K562 (cell line): ENCODE data around the gene FOSL1. TPM values are rescaled to one million over a fixed set of nuclear protein-coding genes. Genes with fewer than 3 reads are reported as not detected.

Source experiments
- KAT7 ChIP-seq: sonication (generic); formaldehyde crosslinking; IDR thresholded peaks from 2 replicates; pipeline ENCODE4 v1.8.0; 2022; ENCODE audit warnings: missing genetic modification reagents, mild to moderate bottlenecking, borderline replicate concordance
- MBD2 ChIP-seq: sonication (generic); IDR thresholded peaks from 2 replicates; pipeline ENCODE4 v1.6.1; 2016; ENCODE audit warnings: low read depth, borderline replicate concordance
- PPARD ChIP-seq: fragments of 250-450 bp; sonication (Bioruptor Pico); IDR thresholded peaks from 2 replicates; pipeline ENCODE4 v1.8.0; 2022; ENCODE audit warnings: inconsistent platforms, mild to moderate bottlenecking, moderate library complexity
- SMC3 ChIP-seq: conservative IDR thresholded peaks from 2 replicates; pipeline ENCODE4 v1.6.1; 2011; ENCODE audit warnings: low read depth, low read length, improper control_type of control experiment; ENCODE audit not compliant: insufficient read depth
- TBL1XR1 ChIP-seq, 2 experiments: IDR thresholded peaks; 2 replicates each; pipeline ENCODE4 v1.6.1; 2012; ENCODE audit warnings: improper control_type of control experiment in 2 of 2, low read length in 2 of 2, mild to moderate bottlenecking in 1 of 2
- ZNF75A ChIP-seq: fragments of 450-650 bp; formaldehyde crosslinking; IDR thresholded peaks from 2 replicates; pipeline ENCODE4 v1.4.0; 2020; ENCODE audit warnings: mild to moderate bottlenecking
- polyA plus RNA-seq, 8 experiments: library from polyadenylated mRNA; depleted of rRNA in 4 of 8; stranded (reverse) in 5 of 8; unstranded in 3 of 8; fragments of >200 nt; fragmentation: Nextera tagmentation in 2 of 8; fragmentation: Illumina TruSeq in 1 of 8; extraction: Ambion mirVana in 2 of 8; extraction: Trizol in 1 of 8; gene quantifications; 2 replicates each; pipeline versions ENCODE4 v1.2.1 to v1.2.3, GENCODE V29; 2011 to 2014; ENCODE audit warnings: inconsistent platforms in 1 of 8, missing spikeins in 1 of 8
- total RNA-seq, 7 experiments: library from RNA; depleted of rRNA in 6 of 7; stranded (reverse); fragments of >200 nt in 6 of 7; fragmentation: Illumina TruSeq in 2 of 7; extraction: Trizol in 2 of 7; gene quantifications; 2 replicates each; pipeline versions ENCODE4 v1.2.1 to v1.2.3, GENCODE V29; 2011 to 2021; ENCODE audit warnings: low replicate concordance in 1 of 7
- TF ChIP-seq, protein P1 (sequence below): IDR thresholded peaks from 2 replicates; pipeline ENCODE4 v1.6.1; 2012; ENCODE audit warnings: low read depth, low read length, improper control_type of control experiment, borderline replicate concordance
- TF ChIP-seq, protein P2 (sequence below): fragments of 450-650 bp; IDR thresholded peaks from 2 replicates; pipeline ENCODE4 v1.6.1; 2016; ENCODE audit warnings: low read depth
- TF ChIP-seq, protein P3 (sequence below): fragments of 450-650 bp; IDR thresholded peaks from one replicate; pipeline ENCODE4 v1.6.1; 2018; ENCODE audit warnings: mild to moderate bottlenecking, moderate library complexity; ENCODE audit not compliant: partially characterized antibody
- TF ChIP-seq, protein P4 (sequence below): fragments of 450-650 bp; IDR thresholded peaks from 2 replicates; pipeline ENCODE4 v1.7.1; 2018; ENCODE audit warnings: mild to moderate bottlenecking, low read depth; ENCODE audit not compliant: partially characterized antibody
- TF ChIP-seq, protein P5 (sequence below): fragments of 250-450 bp; sonication (Bioruptor Pico); IDR thresholded peaks from 2 replicates; pipeline ENCODE4 v1.8.0; 2021; ENCODE audit warnings: mild to moderate bottlenecking, moderate library complexity

FOSL1 gene
- total and polyA plus RNA-seq, 9 of the 15 experiments (the other 6 are each of a cell fraction or from before 2014, with no cell fraction given): 3.5 to 39.6 (median 10.0) TPM

DNA sequence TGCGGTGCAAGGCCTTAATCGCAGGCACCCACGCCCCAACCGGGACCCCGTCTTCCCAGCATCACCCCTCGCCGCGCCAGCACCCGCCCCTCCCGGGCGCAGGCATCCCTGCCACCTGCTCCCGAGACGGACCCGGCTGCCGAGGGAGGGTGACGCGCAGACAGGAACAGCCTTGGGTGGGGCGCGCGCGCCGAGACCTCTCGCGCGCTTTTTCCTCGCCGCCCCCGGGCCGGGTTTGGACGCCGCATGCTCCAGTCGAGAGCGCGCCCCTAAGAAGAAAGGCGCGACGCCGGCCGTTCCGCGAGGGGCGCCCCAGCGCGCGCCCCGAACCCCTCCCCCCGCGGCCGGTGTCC lies 42.7 kb downstream of the FOSL1 start (continued):
- TF ChIP-seq, protein P1, sequence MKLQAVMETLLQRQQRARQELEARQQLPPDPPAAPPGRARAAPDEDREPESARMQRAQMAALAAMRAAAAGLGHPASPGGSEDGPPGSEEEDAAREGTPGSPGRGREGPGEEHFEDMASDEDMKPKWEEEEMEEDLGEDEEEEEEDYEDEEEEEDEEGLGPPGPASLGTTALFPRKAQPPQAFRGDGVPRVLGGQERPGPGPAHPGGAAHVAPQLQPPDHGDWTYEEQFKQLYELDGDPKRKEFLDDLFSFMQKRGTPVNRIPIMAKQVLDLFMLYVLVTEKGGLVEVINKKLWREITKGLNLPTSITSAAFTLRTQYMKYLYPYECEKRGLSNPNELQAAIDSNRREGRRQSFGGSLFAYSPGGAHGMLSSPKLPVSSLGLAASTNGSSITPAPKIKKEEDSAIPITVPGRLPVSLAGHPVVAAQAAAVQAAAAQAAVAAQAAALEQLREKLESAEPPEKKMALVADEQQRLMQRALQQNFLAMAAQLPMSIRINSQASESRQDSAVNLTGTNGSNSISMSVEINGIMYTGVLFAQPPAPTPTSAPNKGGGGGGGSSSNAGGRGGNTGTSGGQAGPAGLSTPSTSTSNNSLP: no peak
- TF ChIP-seq, protein P2, sequence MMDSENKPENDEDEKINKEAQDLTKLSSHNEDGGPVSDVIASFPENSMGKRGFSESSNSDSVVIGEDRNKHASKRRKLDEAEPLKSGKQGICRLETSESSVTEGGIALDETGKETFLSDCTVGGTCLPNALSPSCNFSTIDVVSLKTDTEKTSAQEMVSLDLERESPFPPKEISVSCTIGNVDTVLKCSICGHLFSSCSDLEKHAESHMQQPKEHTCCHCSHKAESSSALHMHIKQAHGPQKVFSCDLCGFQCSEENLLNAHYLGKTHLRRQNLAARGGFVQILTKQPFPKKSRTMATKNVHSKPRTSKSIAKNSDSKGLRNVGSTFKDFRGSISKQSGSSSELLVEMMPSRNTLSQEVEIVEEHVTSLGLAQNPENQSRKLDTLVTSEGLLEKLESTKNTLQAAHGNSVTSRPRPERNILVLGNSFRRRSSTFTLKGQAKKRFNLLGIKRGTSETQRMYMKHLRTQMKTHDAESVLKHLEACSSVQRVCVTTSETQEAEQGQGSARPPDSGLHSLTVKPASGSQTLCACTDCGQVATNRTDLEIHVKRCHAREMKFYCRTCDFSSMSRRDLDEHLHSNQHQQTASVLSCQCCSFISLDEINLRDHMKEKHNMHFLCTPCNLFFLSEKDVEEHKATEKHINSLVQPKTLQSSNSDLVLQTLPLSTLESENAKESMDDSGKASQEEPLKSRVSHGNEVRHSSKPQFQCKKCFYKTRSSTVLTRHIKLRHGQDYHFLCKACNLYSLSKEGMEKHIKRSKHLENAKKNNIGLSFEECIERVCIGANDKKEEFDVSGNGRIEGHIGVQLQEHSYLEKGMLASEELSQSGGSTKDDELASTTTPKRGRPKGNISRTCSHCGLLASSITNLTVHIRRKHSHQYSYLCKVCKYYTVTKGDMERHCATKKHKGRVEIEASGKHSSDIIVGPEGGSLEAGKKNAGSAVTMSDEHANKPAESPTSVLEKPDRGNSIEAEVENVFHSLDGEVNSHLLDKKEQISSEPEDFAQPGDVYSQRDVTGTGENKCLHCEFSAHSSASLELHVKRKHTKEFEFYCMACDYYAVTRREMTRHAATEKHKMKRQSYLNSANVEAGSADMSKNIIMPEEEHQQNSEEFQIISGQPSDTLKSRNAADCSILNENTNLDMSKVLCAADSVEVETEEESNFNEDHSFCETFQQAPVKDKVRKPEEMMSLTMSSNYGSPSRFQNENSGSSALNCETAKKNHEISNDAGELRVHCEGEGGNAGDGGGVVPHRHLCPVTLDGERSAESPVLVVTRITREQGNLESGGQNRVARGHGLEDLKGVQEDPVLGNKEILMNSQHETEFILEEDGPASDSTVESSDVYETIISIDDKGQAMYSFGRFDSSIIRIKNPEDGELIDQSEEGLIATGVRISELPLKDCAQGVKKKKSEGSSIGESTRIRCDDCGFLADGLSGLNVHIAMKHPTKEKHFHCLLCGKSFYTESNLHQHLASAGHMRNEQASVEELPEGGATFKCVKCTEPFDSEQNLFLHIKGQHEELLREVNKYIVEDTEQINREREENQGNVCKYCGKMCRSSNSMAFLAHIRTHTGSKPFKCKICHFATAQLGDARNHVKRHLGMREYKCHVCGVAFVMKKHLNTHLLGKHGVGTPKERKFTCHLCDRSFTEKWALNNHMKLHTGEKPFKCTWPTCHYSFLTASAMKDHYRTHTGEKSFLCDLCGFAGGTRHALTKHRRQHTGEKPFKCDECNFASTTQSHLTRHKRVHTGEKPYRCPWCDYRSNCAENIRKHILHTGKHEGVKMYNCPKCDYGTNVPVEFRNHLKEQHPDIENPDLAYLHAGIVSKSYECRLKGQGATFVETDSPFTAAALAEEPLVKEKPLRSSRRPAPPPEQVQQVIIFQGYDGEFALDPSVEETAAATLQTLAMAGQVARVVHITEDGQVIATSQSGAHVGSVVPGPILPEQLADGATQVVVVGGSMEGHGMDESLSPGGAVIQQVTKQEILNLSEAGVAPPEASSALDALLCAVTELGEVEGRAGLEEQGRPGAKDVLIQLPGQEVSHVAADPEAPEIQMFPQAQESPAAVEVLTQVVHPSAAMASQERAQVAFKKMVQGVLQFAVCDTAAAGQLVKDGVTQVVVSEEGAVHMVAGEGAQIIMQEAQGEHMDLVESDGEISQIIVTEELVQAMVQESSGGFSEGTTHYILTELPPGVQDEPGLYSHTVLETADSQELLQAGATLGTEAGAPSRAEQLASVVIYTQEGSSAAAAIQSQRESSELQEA: no peak
- TF ChIP-seq ZNF75A (CRISPR knock-in tag) (no peak), PPARD (CRISPR knock-in tag) (no peak), SMC3 (no peak; the same call in 1 of the 2 replicates), TBL1XR1 (IDR thresholded peaks at IDR 0.05; ENCODE audit: low read length in 2 of 2) (no peak), KAT7 (no peak; the same call in 1 of the 2 replicates), MBD2 (no peak)
- TF ChIP-seq, protein P3, sequence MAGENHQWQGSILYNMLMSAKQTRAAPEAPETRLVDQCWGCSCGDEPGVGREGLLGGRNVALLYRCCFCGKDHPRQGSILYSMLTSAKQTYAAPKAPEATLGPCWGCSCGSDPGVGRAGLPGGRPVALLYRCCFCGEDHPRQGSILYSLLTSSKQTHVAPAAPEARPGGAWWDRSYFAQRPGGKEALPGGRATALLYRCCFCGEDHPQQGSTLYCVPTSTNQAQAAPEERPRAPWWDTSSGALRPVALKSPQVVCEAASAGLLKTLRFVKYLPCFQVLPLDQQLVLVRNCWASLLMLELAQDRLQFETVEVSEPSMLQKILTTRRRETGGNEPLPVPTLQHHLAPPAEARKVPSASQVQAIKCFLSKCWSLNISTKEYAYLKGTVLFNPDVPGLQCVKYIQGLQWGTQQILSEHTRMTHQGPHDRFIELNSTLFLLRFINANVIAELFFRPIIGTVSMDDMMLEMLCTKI: no peak
- TF ChIP-seq, protein P4, sequence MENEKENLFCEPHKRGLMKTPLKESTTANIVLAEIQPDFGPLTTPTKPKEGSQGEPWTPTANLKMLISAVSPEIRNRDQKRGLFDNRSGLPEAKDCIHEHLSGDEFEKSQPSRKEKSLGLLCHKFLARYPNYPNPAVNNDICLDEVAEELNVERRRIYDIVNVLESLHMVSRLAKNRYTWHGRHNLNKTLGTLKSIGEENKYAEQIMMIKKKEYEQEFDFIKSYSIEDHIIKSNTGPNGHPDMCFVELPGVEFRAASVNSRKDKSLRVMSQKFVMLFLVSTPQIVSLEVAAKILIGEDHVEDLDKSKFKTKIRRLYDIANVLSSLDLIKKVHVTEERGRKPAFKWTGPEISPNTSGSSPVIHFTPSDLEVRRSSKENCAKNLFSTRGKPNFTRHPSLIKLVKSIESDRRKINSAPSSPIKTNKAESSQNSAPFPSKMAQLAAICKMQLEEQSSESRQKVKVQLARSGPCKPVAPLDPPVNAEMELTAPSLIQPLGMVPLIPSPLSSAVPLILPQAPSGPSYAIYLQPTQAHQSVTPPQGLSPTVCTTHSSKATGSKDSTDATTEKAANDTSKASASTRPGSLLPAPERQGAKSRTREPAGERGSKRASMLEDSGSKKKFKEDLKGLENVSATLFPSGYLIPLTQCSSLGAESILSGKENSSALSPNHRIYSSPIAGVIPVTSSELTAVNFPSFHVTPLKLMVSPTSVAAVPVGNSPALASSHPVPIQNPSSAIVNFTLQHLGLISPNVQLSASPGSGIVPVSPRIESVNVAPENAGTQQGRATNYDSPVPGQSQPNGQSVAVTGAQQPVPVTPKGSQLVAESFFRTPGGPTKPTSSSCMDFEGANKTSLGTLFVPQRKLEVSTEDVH: no peak
- TF ChIP-seq, protein P5, sequence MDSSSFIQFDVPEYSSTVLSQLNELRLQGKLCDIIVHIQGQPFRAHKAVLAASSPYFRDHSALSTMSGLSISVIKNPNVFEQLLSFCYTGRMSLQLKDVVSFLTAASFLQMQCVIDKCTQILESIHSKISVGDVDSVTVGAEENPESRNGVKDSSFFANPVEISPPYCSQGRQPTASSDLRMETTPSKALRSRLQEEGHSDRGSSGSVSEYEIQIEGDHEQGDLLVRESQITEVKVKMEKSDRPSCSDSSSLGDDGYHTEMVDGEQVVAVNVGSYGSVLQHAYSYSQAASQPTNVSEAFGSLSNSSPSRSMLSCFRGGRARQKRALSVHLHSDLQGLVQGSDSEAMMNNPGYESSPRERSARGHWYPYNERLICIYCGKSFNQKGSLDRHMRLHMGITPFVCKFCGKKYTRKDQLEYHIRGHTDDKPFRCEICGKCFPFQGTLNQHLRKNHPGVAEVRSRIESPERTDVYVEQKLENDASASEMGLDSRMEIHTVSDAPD (CRISPR knock-in tag): no peak
